GM12875 (cell line): ENCODE results near the gene EMCN.
"Not testable (repeated sequence)": the region's sequence is repeated elsewhere in the genome, so short reads cannot be mapped to it uniquely, and the experiment has no call there.

Source experiments
- H3K4me3 ChIP-seq: one replicate; pipeline ENCODE4 v1.5.1; 2011; ENCODE audit warnings: low read depth, low read length, control low read depth
- CTCF ChIP-seq: IDR thresholded peaks from 2 replicates; pipeline ENCODE4 v1.5.1; 2011; ENCODE audit warnings: low read depth, mild to moderate bottlenecking, control low read depth, inconsistent platforms, low read length, moderate library complexity, borderline replicate concordance; ENCODE audit not compliant: insufficient read depth

Gene EMCN

GRCh38 chr4:100545427-100545826 lies 27.6 kb upstream of the EMCN start:
- no peak for TF ChIP-seq CTCF
- no peak overlapping the region for H3K4me3 ChIP-seq

GRCh38 chr4:100540131-100540530 lies 22.3 kb upstream of the EMCN start:
- no peak overlapping the region for H3K4me3 ChIP-seq
- TF ChIP-seq CTCF = no peak

GRCh38 chr4:100539706-100540105 lies 21.9 kb upstream of the EMCN start:
- no peak overlapping the region for H3K4me3 ChIP-seq
- no peak for TF ChIP-seq CTCF

- TF ChIP-seq CTCF = no peak
- H3K4me3 ChIP-seq = no peak overlapping the region
Observed at GRCh38 chr4:100533741-100534140, 15.9 kb upstream of the EMCN start.

- not testable (repeated sequence) for H3K4me3 ChIP-seq
Observed at GRCh38 chr4:100530161-100530560, 12.3 kb upstream of the EMCN start.

GRCh38 chr4:100525686-100526085 lies 7.9 kb upstream of the EMCN start:
- no peak overlapping the region for H3K4me3 ChIP-seq
- no peak for TF ChIP-seq CTCF

- H3K4me3 ChIP-seq = no peak overlapping the region
- TF ChIP-seq CTCF = no peak
Observed at GRCh38 chr4:100519205-100519604, 1.4 kb upstream of the EMCN start.

- H3K4me3 ChIP-seq = no peak overlapping the region
- no peak for TF ChIP-seq CTCF
Observed at GRCh38 chr4:100516225-100516624, 1.6 kb downstream of the EMCN start.
